Measurements from ENCODE around the gene KRTAP5-9. TPM values are rescaled to one million over a fixed set of nuclear protein-coding genes. Genes with fewer than 3 reads are reported as not detected.
"Not testable (repeated sequence)": the region's sequence is repeated elsewhere in the genome, so short reads cannot be mapped to it uniquely, and the experiment has no call there.

The KRTAP5-9 gene
- total RNA-seq, 1 donor: not detected

DNA sequence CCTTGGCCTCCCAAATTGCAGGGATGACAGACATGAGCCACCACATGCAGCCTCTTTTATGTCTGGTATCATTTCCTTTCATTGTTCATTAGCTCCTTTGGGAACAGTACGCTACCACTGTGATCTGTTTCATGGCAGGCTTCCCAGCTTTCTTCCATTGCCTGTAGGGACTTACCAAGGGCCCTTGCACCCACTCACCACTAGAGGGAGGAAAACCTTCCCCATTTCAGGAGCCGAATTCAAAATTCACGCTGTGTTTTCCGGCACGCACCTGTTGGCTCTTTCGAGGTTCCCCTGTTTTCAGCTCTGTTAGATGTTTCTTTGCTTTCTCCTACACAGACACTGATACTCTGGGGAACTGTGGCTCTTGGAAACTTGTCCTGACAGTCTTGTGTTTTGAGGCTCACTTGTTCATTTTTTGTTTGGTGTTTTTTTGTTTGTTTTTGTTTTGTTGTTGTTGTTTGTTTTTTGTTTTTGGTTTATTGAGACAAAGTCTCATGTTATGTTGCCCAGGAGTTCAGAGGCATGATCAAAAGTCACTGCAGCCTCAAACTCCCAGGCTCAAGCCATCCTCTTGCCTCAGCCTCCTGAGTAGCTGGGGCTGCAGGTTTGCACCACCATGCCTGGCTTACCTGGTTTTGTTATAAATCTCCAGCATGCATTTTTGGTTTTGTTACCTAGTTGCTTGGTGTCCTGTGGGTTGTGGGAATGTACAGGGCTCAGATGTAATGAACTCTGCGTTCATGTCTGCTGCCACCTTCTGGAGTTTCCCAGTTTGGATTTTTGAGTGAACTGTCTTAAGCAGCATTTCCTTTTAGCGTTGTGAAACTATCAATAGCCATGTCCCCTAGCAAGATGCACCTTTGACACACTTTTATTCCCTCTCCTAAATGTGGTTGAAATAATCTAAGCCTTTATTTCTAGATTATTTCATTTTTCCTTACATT lies 32.1 kb downstream of the KRTAP5-9 start:
- DNase-seq (ENCODE audit: insufficient read length, low spot score, missing footprints): peak; percentile 96
- Histone ChIP-seq H3K27me3 (ENCODE audit: insufficient read depth, low read length) (peaks cover 15% of the 10 kb centered on the region), H3K9me3 (ENCODE audit: low read depth, low read length) (no peaks in the 10 kb centered on the region), H3K4me1 (ENCODE audit: insufficient read depth, low read length) (no peaks in the 10 kb centered on the region), H2AFZ (ENCODE audit: low read length) (no peak overlapping the region), H3K4me2 (ENCODE audit: insufficient read depth, low read length) (no peak overlapping the region), H3K36me3 (ENCODE audit: insufficient read depth, low read length) (no peaks in the 10 kb centered on the region), H3K4me3 (ENCODE audit: insufficient read depth, low read length) (no peak overlapping the region), H3K27ac (ENCODE audit: low read depth, low read length) (no peak overlapping the region), H4K20me1 (ENCODE audit: insufficient read depth, low read length) (no peaks in the 10 kb centered on the region), H3K79me2 (ENCODE audit: insufficient read depth, low read length) (no peaks in the 10 kb centered on the region)
- TF ChIP-seq, protein P1, sequence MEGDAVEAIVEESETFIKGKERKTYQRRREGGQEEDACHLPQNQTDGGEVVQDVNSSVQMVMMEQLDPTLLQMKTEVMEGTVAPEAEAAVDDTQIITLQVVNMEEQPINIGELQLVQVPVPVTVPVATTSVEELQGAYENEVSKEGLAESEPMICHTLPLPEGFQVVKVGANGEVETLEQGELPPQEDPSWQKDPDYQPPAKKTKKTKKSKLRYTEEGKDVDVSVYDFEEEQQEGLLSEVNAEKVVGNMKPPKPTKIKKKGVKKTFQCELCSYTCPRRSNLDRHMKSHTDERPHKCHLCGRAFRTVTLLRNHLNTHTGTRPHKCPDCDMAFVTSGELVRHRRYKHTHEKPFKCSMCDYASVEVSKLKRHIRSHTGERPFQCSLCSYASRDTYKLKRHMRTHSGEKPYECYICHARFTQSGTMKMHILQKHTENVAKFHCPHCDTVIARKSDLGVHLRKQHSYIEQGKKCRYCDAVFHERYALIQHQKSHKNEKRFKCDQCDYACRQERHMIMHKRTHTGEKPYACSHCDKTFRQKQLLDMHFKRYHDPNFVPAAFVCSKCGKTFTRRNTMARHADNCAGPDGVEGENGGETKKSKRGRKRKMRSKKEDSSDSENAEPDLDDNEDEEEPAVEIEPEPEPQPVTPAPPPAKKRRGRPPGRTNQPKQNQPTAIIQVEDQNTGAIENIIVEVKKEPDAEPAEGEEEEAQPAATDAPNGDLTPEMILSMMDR (IDR thresholded peaks at IDR 0.05; ENCODE audit: extremely low read depth, low read depth, low read length): peak; percentile 84

- TF ChIP-seq, protein P1 (IDR thresholded peaks at IDR 0.05; ENCODE audit: extremely low read depth, low read depth, low read length): no peak
- Histone ChIP-seq H3K27ac (ENCODE audit: low read depth, low read length) (no peak overlapping the region), H3K4me2 (ENCODE audit: insufficient read depth, low read length) (no peak overlapping the region), H4K20me1 (ENCODE audit: insufficient read depth, low read length) (no peaks in the 10 kb centered on the region), H3K4me3 (ENCODE audit: insufficient read depth, low read length) (no peak overlapping the region), H3K79me2 (ENCODE audit: insufficient read depth, low read length) (no peaks in the 10 kb centered on the region), H3K36me3 (ENCODE audit: insufficient read depth, low read length) (no peaks in the 10 kb centered on the region), H3K27me3 (ENCODE audit: insufficient read depth, low read length) (peaks cover 9% of the 10 kb centered on the region), H3K9me3 (ENCODE audit: low read depth, low read length) (no peaks in the 10 kb centered on the region), H3K4me1 (ENCODE audit: insufficient read depth, low read length) (no peaks in the 10 kb centered on the region), H2AFZ (ENCODE audit: low read length) (no peak overlapping the region)
- DNase-seq (ENCODE audit: insufficient read length, low spot score, missing footprints): peak; percentile 46
Measured at GRCh38 chr11:71581826-71582225, 33.6 kb downstream of the KRTAP5-9 start.

GRCh38 chr11:71582309-71582895 lies 34.2 kb downstream of the KRTAP5-9 start, which contains the start of gene KRTAP5-11:
TSS of gene KRTAP5-11 (minus strand) at chr11:71582875. CDS start at chr11:71582837, 38 bp downstream.
- TF ChIP-seq, protein P1 (IDR thresholded peaks at IDR 0.05; ENCODE audit: extremely low read depth, low read depth, low read length): no peak
- H3K4me3 ChIP-seq (ENCODE audit: insufficient read depth, low read length): no peak within 1 kb of the TSS
- H3K4me2 ChIP-seq (ENCODE audit: insufficient read depth, low read length): no peak within 1 kb of the TSS
- H3K79me2 ChIP-seq (ENCODE audit: insufficient read depth, low read length): no peaks in the 10 kb centered on the region
- no peak within 1 kb of the TSS for H2AFZ ChIP-seq (ENCODE audit: low read length)
- H3K36me3 ChIP-seq (ENCODE audit: insufficient read depth, low read length): no peaks in the 10 kb centered on the region
- H3K4me1 ChIP-seq (ENCODE audit: insufficient read depth, low read length): no peaks in the 10 kb centered on the region
- H4K20me1 ChIP-seq (ENCODE audit: insufficient read depth, low read length): no peaks in the 10 kb centered on the region
- no peak within 1 kb of the TSS for H3K27ac ChIP-seq (ENCODE audit: low read depth, low read length)
- H3K9me3 ChIP-seq (ENCODE audit: low read depth, low read length): no peaks in the 10 kb centered on the region
- peaks cover 9% of the 10 kb centered on the region for H3K27me3 ChIP-seq (ENCODE audit: insufficient read depth, low read length)
- no peak for DNase-seq (ENCODE audit: insufficient read length, low spot score, missing footprints)

- H3K79me2 ChIP-seq (ENCODE audit: insufficient read depth, low read length); H3K27me3 ChIP-seq (ENCODE audit: insufficient read depth, low read length): not testable (repeated sequence)
- peak; percentile 34 for DNase-seq (ENCODE audit: insufficient read length, low spot score, missing footprints)
Measured at GRCh38 chr11:71582969-71583368, 34.7 kb downstream of the KRTAP5-9 start.

GRCh38 chr11:71585673-71586072 lies 37.5 kb downstream of the KRTAP5-9 start:
- not testable (repeated sequence) for H3K4me1 ChIP-seq (ENCODE audit: insufficient read depth, low read length); DNase-seq (ENCODE audit: insufficient read length, low spot score, missing footprints); H4K20me1 ChIP-seq (ENCODE audit: insufficient read depth, low read length); H3K4me3 ChIP-seq (ENCODE audit: insufficient read depth, low read length); H3K9me3 ChIP-seq (ENCODE audit: low read depth, low read length); H3K27me3 ChIP-seq (ENCODE audit: insufficient read depth, low read length); H3K4me2 ChIP-seq (ENCODE audit: insufficient read depth, low read length); H3K36me3 ChIP-seq (ENCODE audit: insufficient read depth, low read length); H3K27ac ChIP-seq (ENCODE audit: low read depth, low read length); H3K79me2 ChIP-seq (ENCODE audit: insufficient read depth, low read length); H2AFZ ChIP-seq (ENCODE audit: low read length)

More at GRCh38 chr11:71582969-71583368, 34.7 kb downstream of the KRTAP5-9 start:
- H3K4me2 ChIP-seq (ENCODE audit: insufficient read depth, low read length); H3K4me3 ChIP-seq (ENCODE audit: insufficient read depth, low read length); H3K27ac ChIP-seq (ENCODE audit: low read depth, low read length); H4K20me1 ChIP-seq (ENCODE audit: insufficient read depth, low read length); H2AFZ ChIP-seq (ENCODE audit: low read length); H3K4me1 ChIP-seq (ENCODE audit: insufficient read depth, low read length); H3K36me3 ChIP-seq (ENCODE audit: insufficient read depth, low read length); H3K9me3 ChIP-seq (ENCODE audit: low read depth, low read length): not testable (repeated sequence)

- not testable (repeated sequence) for H3K4me2 ChIP-seq (ENCODE audit: insufficient read depth, low read length); H4K20me1 ChIP-seq (ENCODE audit: insufficient read depth, low read length); H3K36me3 ChIP-seq (ENCODE audit: insufficient read depth, low read length); H2AFZ ChIP-seq (ENCODE audit: low read length); DNase-seq (ENCODE audit: insufficient read length, low spot score, missing footprints); H3K79me2 ChIP-seq (ENCODE audit: insufficient read depth, low read length); H3K9me3 ChIP-seq (ENCODE audit: low read depth, low read length); H3K27ac ChIP-seq (ENCODE audit: low read depth, low read length); H3K27me3 ChIP-seq (ENCODE audit: insufficient read depth, low read length); H3K4me3 ChIP-seq (ENCODE audit: insufficient read depth, low read length); H3K4me1 ChIP-seq (ENCODE audit: insufficient read depth, low read length)
Measured at GRCh38 chr11:71588314-71588713, 40.1 kb downstream of the KRTAP5-9 start.

Measured in osteoblast (primary cell).